Mucosa of descending colon (tissue), 3 donors: Measurements from ENCODE around the gene CSF3R. TPM values are rescaled to one million over a fixed set of nuclear protein-coding genes. Genes with fewer than 3 reads are reported as not detected.

Experiments
- ATAC-seq: fragments of 200-7000 bp; cut with Tn5 transposase; one replicate; pipeline ENCODE4 v1.9.1; 2020; ENCODE audit warnings: mild to moderate bottlenecking, moderate library complexity
- DNase-seq, 3 donors: peaks; one replicate each; pipeline ENCODE4 v3.0.0-alpha.2; 2020
- H3K36me3 ChIP-seq: fragments of 200-600 bp; one replicate; pipeline ENCODE4 v1.8.0; 2021; ENCODE audit warnings: low read depth, mild to moderate bottlenecking
- H3K4me1 ChIP-seq: fragments of 200-600 bp; one replicate; pipeline ENCODE4 v1.8.0; 2021; ENCODE audit warnings: low read depth, mild to moderate bottlenecking
- H3K4me3 ChIP-seq: fragments of 200-600 bp; one replicate; pipeline ENCODE4 v1.8.0; 2021; ENCODE audit warnings: mild to moderate bottlenecking
- H3K9me3 ChIP-seq: fragments of 200-600 bp; one replicate; pipeline ENCODE4 v1.8.0; 2021; ENCODE audit warnings: mild to moderate bottlenecking
- intact Hi-C, 2 donors: fragments of 100-400 bp; cut with DNase I in 1 of 2; cut with micrococcal nuclease in 1 of 2; formaldehyde crosslinking; loops; one replicate each; pipeline versions ENCODE4 v1.11.0 to v1.11.1; 2022; cut with DNase I, micrococcal nuclease
- long read RNA-seq, 2 donors: library from polyadenylated mRNA; unstranded; transcript quantifications; one replicate each; pipeline ENCODE4 v2.0.0, GENCODE V29; 2019 to 2021
- total RNA-seq, 3 donors: library from RNA; stranded (reverse); fragmentation: NEBNext Ultra II Directional in 2 of 3; extraction: Animal tissue kit (Norgen Biotek cat#: 25700) in 2 of 3; gene quantifications; one replicate each; pipeline versions ENCODE4 v1.2.1 to v1.2.4, GENCODE V29; 2021 to 2023
- TF ChIP-seq, protein P1 (sequence below): fragments of 200-600 bp; IDR thresholded peaks from one replicate; pipeline ENCODE4 v1.8.0; 2022; ENCODE audit warnings: antibody characterized with exemption, mild to moderate bottlenecking
- donor health status: DM: no; HTN: no; CAD: no; lungs with moderate emphysema.
- donor health status: DM: no; HTN: no; CAD: no.
- donor health status: DM: no; HTN: yes; CAD: no.

The CSF3R gene
- total RNA-seq: 1 to 10 TPM; 1.4 to 7.7 (median 4.7) TPM
- long read RNA-seq, donor 1, partial matches to known transcripts: 1 of 7 reads
- long read RNA-seq, donor 1, other reads (novel, unspliced or antisense): 1 of 7 reads
- long read RNA-seq, donor 2: 0 reads

- Histone ChIP-seq H3K4me3 (no peak within 1 kb of the TSS), H3K9me3 (no peaks in the 10 kb centered on the region), H3K4me1 (no peaks in the 10 kb centered on the region), H3K36me3 (no peaks in the 10 kb centered on the region)
- DNase-seq (no peak), ATAC-seq (no peak)
- TF ChIP-seq, protein P1, sequence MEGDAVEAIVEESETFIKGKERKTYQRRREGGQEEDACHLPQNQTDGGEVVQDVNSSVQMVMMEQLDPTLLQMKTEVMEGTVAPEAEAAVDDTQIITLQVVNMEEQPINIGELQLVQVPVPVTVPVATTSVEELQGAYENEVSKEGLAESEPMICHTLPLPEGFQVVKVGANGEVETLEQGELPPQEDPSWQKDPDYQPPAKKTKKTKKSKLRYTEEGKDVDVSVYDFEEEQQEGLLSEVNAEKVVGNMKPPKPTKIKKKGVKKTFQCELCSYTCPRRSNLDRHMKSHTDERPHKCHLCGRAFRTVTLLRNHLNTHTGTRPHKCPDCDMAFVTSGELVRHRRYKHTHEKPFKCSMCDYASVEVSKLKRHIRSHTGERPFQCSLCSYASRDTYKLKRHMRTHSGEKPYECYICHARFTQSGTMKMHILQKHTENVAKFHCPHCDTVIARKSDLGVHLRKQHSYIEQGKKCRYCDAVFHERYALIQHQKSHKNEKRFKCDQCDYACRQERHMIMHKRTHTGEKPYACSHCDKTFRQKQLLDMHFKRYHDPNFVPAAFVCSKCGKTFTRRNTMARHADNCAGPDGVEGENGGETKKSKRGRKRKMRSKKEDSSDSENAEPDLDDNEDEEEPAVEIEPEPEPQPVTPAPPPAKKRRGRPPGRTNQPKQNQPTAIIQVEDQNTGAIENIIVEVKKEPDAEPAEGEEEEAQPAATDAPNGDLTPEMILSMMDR: no peak
- intact Hi-C loops: no loop called here
These were observed at the start of gene CSF3R for GRCh38 chr1:36482724-36483388. Gene CSF3R, minus strand, starts transcription at chr1:36482913. Its CDS starts 3,417 bp downstream, at chr1:36479496.

GRCh38 chr1:36531833-36532232 is 49.1 kb upstream of the CSF3R start:
- Histone ChIP-seq H3K9me3 (no peaks in the 10 kb centered on the region), H3K36me3 (no peaks in the 10 kb centered on the region), H3K4me1 (no peaks in the 10 kb centered on the region), H3K4me3 (no peak overlapping the region)
- DNase-seq: no peak
- ATAC-seq: no peak
- intact Hi-C loops: no loop called here
- TF ChIP-seq, protein P1: no peak

DNA sequence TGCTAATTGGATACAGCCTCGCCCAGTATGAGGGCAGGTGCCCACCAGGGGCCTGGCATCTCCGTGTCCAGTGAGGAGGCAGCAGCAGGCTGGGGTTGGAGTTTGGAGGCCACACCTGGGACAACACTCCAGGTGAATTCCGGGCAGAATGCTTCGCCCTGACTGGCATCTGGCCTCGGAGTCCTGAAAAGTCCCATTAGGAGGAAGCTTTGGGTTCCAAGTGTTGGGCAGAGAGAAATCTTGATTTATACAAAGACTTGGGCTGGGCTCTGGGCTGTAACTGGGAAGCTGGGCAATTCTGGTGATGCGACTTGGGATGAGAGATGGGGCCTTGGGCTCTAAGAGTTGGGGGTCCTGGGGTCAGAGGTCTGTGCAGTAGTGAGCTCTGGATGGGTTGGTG is 48.1 kb upstream of the CSF3R start:
- H3K36me3 ChIP-seq: no peaks in the 10 kb centered on the region
- intact Hi-C loops: no loop called here
- no peaks in the 10 kb centered on the region for H3K4me1 ChIP-seq
- ATAC-seq (no peak), DNase-seq (no peak)
- TF ChIP-seq, protein P1: no peak
- H3K4me3 ChIP-seq: no peak overlapping the region
- no peaks in the 10 kb centered on the region for H3K9me3 ChIP-seq

GRCh38 chr1:36530261-36530660 is 47.5 kb upstream of the CSF3R start:
- DNase-seq (no peak), ATAC-seq (no peak)
- Histone ChIP-seq H3K36me3 (no peaks in the 10 kb centered on the region), H3K4me1 (no peaks in the 10 kb centered on the region), H3K4me3 (no peak overlapping the region), H3K9me3 (no peaks in the 10 kb centered on the region)
- intact Hi-C loops: no loop called here
- TF ChIP-seq, protein P1: no peak

DNA sequence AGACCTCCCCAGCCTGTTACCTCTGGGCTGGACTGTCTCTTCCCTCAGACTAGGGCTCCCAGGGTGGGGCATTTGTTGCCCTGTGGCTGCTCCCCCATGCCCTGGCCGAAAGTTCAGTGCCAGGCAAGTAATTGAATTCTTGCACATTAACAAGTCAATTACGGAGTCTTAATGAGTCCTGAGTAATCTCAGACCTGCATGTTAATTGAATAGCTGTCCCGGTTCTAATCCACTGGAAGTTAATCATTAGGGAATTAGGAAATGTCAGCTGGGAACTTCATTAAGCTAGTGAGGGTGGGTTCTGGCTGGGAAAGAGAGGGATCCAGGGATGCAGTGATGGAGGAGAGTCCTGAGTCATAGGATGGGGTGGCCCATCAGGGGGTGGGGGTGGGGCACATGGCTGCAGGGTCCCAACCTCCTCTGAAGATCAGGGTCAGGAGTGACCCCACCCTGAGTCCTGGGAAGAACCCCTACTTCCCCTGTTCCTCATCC is 47.1 kb upstream of the CSF3R start:
- intact Hi-C loops: no loop called here
- DNase-seq: no peak
- no peak for ATAC-seq

More for the DNA sequence above, 47.1 kb upstream of the CSF3R start:
- TF ChIP-seq, protein P1: no peak
- Histone ChIP-seq H3K36me3 (no peaks in the 10 kb centered on the region), H3K4me3 (no peak overlapping the region), H3K9me3 (no peaks in the 10 kb centered on the region), H3K4me1 (no peaks in the 10 kb centered on the region)
